Measurements from ENCODE around the gene IRAK3.
"Not testable (repeated sequence)": the region's sequence is repeated elsewhere in the genome, so short reads cannot be mapped to it uniquely, and the experiment has no call there.

IRAK3 gene

DNA sequence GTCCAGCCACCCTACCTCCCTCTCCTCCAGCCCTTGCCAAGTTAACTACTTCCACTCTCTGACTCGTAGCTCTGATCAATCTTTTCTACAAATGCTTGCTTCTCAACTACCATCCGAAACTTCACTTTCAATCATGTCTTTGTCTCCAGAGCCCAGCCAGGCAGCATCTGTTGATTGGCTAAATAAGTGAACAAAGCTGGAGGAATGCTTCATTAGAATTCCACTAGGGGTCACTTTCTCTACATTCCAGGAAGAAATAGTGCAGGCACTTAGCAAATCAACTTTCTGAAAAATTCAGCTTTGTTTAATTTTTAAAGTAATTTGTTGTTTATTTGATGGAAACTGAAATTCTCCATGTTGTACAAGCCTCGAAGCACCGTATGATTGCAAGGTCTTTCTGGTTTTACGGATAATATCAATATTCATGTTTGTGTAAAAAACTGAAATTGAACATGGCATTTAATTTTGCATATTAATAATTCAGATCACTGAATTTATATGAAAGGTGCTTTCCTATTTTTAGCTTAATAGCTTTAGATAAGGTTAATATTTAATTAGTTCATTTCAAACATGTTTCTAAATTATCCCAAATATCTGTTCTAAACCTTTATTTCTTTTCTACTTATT lies 80.9 kb downstream of the IRAK3 start:
- DNase-seq, result no peak

DNA sequence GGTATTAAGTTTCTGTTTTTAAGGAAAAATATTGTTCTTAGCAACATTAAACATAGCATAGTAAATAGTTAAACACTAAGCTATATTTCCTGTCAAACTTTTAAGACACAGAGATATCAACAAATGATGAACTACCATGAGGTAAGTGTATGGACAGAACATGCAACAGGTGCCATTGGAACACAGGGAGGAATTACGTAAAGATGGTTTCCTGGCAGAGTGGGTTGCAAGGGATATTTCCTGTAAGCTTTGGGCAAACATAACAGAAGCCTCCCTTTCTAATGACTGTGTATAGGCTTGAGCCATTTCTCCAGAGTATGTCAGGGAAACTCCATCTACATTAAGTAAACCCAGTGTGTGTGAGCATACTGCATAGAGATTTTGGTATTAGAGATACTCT lies 81.6 kb downstream of the IRAK3 start:
- DNase-seq, result no peak

DNA sequence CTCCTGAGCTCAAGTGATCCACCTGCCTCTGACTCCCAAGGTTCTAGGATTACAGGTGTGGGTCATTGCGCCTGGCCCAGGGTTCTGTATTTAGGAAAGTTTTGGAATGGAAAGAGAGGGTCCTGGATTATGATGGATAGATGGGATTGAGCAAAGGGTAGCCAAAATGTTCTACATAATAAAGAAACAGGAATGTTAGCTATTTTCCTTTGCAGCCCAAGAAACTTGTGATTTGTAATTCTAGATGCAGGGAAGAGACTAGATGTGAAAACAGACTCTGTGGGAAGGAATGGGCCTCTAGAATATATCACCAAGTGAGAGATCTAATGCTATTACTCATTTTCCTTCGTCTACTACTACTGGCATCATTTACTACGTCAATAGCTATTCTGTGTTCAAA lies 83.6 kb downstream of the IRAK3 start:
- no peak for DNase-seq

DNA sequence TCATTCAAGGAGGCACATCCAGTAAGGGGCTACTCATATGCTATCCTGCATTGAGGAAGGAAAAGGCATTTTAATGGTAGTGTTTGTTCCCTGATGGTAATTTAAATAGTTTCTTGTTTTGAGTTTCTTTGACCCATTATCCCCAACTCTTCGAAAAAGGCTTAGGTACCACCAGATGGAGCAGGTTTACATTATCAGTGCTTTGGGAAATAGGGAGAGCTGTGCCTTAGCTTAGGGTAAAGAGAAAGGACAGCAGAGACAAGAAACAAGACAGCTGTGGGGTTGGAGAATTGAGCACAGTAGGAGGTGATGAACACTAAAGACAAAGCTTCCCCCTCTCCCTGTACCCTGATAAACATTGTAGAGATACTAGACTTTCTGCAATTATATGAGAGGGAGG lies 84.1 kb downstream of the IRAK3 start:
- no peak for DNase-seq

DNA sequence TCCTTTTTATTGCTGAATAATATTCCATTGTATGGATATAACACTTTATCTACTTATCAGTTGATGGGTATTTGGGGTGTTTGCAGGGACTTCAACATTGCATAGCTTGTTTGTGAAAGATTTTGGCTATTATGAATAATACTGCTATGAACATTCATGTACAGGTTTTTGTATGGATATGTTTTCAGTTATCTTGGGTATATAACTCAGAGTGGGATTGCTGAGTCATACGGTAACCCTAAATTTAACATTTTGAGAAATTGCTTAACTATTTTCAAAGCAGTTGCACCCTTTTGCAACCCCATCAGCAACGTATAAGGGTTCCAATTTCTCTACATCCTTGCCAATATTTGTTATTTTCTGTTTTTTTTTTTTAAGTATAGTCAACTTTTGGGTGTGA lies 86.0 kb downstream of the IRAK3 start:
- DNase-seq, result no peak

DNA sequence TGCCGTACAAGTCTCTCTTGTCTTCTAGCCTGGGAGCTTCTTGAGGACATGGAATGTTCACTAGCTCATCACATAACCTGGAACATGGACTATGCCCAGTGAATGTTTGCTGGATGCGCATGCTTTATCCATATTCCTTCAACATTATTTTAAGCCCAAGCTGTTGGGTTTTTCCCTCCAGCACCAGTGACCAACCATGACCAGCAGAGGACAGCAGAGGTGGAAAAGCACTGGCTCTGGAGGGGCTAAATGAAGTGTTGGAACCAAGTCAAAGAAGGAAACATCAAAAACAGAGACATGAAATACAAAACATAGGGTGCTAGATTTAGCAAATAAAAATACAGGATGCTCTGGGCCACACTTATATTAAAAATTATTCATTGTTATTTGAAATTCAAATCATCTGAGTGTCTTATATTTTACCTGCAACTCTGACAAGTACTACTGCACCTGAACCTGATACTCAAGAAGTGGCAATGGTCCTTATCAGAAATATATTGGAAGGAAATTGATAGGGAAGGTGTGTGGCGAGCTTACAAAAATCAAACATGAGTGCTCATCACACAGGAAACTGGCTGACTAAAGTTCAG lies 90.2 kb downstream of the IRAK3 start:
- peak; percentile 59 for DNase-seq

DNA sequence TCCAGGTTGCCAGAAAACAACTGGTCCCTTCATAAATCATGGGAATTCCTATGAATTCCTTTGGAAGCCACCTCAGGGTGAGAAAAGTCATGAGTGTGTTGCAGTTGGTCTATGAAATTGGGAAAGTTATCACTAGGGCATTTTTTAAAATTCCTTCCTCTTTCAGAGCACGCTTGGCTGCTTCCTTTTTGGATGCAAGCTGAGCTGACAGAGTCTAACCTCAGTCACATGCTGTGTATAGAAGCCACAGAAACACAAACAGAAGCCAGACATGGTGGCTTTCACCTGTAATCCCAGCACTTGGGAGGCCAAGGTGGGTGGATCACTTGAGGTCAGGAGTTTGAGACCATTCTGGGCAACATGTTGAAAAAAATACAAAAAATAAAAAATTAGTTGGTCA lies 91.5 kb downstream of the IRAK3 start:
- DNase-seq, result no peak

DNA sequence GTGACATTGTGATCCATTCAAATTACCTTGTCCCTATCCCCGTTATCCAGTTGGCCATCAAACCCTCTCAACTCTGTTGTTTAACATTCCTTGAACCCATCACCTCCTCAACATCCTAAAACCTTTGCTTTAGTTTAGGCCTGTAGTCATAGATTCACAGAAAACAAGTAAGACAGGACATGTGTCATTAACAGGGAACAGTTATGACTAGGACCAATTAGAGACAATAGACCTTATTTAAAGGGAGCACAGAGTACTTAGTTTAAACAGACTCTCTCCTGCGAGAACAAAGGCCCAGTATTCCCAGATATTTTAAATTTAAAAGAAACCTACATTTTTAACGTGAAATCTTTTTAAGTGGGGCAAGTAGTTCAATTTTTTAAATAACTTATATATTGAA lies 93.2 kb downstream of the IRAK3 start:
- DNase-seq, result no peak

DNA sequence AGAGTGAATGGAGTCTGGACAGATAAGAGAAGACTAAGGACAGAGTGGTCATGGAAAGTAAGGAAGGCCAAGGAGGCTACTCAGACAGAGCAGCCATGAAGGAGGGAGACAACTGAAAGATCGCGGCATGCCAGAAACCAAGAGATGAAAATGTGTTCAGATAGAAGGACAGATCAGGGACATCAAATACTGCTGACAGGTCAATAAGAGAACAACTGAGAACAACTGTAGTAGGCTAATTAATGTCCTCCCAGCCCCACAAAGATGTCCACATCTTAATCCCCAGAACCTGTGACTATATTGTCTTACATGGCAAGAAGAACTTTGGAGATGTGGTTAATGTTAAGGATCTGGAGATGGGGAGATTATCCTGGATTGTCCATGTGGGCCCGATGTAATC lies 98.3 kb downstream of the IRAK3 start:
- DNase-seq, result no peak

DNA sequence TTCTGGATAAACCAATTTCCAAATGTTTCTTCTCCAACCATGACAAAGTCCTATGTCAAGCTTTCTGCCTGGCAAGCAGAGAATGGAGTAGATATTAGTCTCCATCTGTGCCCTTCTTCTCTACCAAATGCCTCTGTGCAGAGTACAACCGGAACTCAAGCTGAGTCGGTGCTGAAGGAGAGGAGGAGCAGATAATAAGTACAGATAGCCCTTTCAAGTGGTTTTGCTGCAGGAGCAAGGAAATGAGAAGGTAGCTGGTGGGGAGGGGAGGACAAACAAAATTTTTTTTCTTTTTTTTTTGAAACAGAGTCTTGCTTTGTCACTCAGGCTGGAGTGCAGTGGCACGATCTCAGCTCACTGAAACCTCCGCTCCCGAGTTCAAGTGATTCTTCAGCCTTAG lies 99.1 kb downstream of the IRAK3 start:
- peak; percentile 62 for DNase-seq

DNA sequence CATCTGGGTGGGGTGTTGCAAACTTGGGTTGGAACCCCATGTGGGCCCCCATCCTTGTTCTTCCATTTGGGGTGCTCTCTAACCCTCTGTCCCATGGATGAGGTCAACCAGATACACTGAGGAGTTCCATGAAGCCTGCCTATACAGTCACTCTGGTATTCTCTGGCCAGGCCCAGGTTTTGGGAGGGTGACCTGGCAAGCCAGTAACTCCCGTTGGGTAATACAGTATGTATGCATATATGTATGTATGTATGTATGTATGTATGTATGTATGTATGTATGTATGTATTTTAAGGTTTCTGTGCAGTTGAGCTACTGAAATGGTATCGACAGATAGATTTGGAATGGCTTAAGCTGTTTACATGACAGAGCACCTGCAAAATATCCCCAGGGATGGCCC lies 100.5 kb downstream of the IRAK3 start:
- no peak for DNase-seq

DNA sequence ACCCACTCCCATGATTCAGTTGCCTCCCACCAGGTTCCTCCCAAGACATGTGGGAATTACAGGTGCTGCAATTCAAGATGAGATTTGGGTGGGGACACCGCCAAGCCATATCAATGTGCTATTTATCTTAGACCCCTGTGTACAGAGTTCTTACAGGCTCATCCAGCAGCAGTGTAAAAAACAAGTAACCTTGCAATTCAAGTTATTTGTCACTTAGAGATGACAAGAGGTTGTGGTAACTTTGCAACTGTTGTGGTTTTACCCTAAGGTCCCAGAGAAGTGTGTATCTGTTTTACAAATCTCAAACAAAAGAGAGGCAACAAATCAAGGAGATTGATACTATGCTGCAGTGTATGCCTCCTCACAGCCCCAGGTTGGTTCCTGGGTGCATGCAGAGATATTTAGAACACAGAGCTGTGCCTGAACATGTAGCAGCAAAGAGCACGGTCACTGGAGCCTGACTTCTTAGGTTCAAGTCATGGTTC lies 101.7 kb downstream of the IRAK3 start:
- peak; percentile 22 for DNase-seq

DNA sequence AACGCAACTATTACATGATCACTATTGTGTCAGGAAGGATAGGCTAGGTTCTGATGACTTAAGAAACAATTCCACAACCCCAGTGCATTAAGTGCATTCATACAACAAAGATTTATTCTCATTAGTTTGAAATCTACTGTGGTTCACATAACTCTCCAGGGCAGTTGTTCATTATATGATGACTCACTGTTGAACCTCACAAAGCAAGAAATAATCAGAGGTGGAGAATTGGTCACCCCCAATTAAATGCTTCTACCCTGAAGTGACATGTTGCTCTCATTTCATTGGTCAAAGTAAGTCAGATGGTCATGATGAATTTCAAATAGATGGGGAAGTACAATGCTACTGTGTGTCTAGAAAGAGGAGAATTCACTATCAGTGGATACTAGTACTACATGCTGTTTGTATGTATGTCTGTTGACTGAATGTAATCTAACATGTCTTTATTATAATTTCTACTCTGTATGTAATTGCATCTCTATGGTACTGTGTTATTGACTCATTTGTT lies 107.2 kb downstream of the IRAK3 start:
- DNase-seq, result no peak

DNA sequence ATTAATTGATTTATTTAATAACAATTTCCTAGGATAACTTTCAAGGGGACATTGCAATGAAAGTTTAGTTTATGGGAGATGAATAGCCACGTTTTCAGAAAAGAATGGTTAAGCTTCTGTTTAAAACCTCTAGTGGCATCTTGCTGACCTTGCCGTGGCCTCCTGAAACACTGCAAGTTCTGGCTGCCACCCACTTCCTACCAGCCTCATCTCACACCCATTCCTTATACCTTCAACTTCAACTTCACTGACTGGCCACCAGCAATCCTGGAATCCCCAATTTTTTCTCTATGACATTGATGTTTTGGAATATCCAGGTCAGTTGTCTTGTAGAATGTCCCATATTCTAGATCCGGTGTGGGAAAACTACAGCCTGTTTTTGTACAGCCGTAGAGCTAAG lies 108.1 kb downstream of the IRAK3 start:
- DNase-seq, result no peak

DNA sequence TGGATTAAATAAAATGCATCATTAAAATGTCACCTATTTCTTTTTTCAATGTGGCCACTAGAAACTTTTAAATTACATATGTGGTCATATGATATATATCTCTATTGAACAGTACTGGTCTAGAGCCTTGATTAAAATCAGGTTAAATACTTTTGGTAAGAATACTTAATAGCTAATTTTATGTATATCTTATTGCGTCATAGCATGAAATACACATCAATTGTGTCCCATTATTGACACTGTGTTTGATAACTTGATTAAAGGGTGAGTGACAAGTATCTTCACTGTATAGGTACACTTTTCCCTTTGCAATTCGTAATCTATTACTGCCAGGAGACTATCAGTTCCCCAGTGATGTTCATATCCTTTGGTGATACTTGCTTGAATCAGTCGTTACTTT lies 108.9 kb downstream of the IRAK3 start:
- DNase-seq, result no peak

DNA sequence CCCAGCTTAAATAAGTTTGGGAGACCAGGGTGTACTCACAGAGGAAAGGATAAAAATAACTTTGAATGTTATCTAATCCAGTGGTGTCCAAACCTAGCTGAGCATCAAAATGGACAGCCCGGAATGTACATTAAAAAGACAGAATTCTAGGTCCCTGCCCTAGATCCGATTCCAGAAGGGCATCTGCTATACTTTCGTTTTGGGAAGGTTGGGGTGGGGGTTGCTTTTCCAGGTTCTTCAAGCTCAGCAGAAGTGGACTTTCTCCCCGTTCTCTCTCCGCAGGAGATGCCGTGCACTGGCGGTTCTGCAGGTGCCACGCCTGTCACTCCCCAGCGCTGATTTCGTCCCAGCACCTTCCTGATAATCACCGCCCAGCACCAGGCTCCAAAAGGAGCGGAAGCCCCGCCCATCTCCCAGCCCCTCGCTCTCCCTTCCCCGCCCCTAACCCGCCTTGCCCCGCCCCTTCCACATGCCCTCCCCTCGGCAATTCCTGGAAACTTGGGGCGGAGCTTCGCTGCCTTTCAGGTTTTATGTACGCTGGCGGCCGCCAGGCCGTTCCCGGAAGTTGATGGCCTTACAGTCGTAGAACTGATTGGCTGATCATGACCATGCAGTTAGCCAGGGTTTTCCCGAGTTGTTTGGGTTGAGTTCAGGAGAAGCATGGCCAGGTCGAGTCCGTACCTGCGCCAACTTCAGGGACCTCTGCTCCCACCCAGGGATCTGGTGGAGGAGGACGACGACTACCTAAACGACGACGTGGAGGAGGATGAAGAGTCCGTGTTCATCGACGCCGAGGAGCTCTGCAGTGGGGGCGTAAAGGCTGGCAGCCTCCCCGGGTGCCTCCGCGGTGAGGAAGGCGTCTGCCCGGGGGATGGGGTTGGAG lies 113.2 kb downstream of the IRAK3 start, which contains the start of gene HELB:
Gene HELB (plus strand): TSS at position 550 of the 883 bp plus-strand sequence. CDS start 111 bp downstream, at position 661.
- peak; percentile 94 for DNase-seq

DNA sequence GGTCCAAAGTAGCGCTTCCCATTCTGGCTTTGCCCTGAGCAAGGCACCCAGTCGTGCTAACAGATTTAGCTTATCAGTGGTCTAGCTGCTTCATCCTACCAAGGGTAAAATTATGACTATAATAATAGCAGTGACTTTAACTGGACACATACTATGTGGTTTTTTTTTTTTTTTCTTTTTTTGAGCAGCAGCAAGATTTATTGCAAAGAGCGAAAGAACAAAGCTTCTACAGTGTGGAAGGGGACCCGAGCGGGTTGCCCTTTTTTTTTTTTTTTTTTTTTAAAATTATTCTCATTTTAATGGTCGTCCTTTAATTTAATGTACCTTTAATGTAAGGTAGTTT lies 113.8 kb downstream of the IRAK3 start:
- no peak for DNase-seq

DNA sequence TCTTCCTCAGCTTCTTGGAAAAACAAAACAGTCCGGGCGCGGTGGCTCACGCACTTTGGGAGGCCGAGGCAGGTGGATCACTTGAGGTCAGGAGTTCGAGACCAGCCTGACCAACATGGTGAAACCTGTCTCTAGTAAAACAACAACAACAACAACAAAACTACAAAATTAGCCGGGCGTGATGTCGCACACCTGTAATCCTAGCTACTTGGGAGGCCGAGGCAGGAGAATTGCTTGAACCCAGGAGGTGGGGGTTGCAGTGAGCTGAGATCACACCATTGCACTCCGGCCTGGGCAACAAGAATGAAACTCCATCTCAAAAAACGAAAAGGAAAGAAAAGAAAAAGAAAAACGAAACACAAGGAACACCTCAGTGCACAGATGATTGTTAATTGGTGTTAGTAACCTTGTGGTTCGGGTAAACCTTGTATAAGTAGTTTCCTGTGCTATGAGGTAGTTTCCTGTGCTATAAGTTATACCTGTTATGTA lies 114.3 kb downstream of the IRAK3 start:
- not testable (repeated sequence) for DNase-seq

All from activated gamma-delta T cell treated with Interleukin-2 at 50 U/mL for 16 hours (primary cell).